SHP77 treated with DMSO at 0.1 percent for 48 hours (cell line): ENCODE data around the gene LUC7L.

Experiments used
- DNase-seq: peaks from one replicate; lab custom pipeline; 2025; lab: John Stamatoyannopoulos, UW

LUC7L gene

GRCh38 chr16:143047-143446 is 86.2 kb downstream of the LUC7L start:
- DNase-seq = no peak

- no peak for DNase-seq
Measured at GRCh38 chr16:142405-142967, 86.8 kb downstream of the LUC7L start.

DNA sequence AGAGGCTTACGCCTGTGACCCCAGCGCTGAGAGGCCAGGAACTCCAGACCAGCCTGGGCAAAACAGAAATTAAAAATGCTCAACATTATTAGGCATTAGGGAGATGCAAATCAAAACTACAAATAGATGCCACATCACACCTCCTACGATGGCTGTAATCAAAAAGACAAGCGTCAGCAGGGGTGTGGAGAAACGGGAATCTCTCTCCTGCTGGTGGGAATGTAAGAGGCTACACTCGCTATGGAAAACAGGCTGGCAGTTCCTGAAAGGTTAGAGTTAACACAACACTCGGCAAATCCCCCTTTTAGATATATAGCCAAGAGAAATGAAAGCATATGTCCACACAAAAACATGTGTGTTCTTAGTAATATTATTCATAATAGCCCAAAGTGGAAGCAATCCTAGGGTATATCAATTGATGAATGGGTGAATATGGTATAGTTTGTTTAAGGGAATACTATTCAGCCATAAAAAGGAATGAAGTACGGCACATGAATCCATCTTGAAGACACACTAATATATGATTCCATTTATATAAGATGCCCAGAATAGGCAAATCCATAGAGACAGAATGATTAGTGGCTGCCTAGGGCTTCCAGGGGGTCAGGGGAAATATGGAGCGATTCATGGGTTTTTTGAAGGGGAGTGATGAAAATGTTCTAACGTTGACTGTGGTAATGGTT is 88.9 kb downstream of the LUC7L start:
- DNase-seq = no peak
